PC-9 (cell line): Measurements from ENCODE around the gene TGFBR1. TPM values are rescaled to one million over a fixed set of nuclear protein-coding genes. Genes with fewer than 3 reads are reported as not detected.

Source experiments
- BruUV-seq: library from RNA; stranded (reverse); fragments of 400-500 nt; replicated peaks from 2 replicates; lab custom pipeline; 2021; lab: Mats Ljungman, UMichigan
- CTCF ChIA-PET: fragments of 300-600 bp; sonication (Branson Sonifier 250); formaldehyde crosslinking; loops from one replicate; lab custom pipeline; 2022; ENCODE audit warnings: antibody characterized with exemption; lab: Charles Lee
- POLR2A ChIA-PET: fragments of 300-600 bp; sonication (Branson Sonifier 250); formaldehyde crosslinking; loops from one replicate; lab custom pipeline; 2022; ENCODE audit warnings: antibody characterized with exemption; ENCODE audit not compliant: unreplicated experiment; lab: Charles Lee
- DNase-seq, 2 experiments: peaks; one replicate each; pipeline versions ENCODE4 v3.0.0 to v3.0.0-alpha.2; 2015 to 2022; ENCODE audit warnings: mixed read lengths in 1 of 2
- H2AFZ ChIP-seq: fragments of 200-600 bp; sonication (generic); 2 replicates; pipeline ENCODE4 v1.8.1; 2017; ENCODE audit warnings: antibody characterized with exemption
- H3F3A ChIP-seq: fragments of 200-600 bp; sonication (generic); 2 replicates; pipeline ENCODE4 v1.8.1; 2017; ENCODE audit warnings: antibody characterized with exemption, mild to moderate bottlenecking, low read depth; ENCODE audit not compliant: insufficient read depth
- H3K27ac ChIP-seq: fragments of 200-600 bp; sonication (generic); 2 replicates; pipeline ENCODE4 v1.6.1; 2016; ENCODE audit warnings: mixed run types
- H3K27me3 ChIP-seq: fragments of 200-600 bp; sonication (generic); 2 replicates; pipeline ENCODE4 v1.6.1; 2016; ENCODE audit warnings: low read depth, mixed run types; ENCODE audit not compliant: insufficient read depth
- H3K36me3 ChIP-seq: fragments of 200-600 bp; sonication (generic); 2 replicates; pipeline ENCODE4 v1.6.1; 2016; ENCODE audit warnings: low read depth, mixed run types
- H3K4me1 ChIP-seq: fragments of 200-600 bp; sonication (generic); replicated peaks from 2 replicates; pipeline ENCODE4 v1.6.1; 2016; ENCODE audit warnings: mixed run types; ENCODE audit not compliant: insufficient read depth
- H3K4me2 ChIP-seq: fragments of 200-600 bp; sonication (generic); 2 replicates; pipeline ENCODE4 v1.6.1; 2017; ENCODE audit warnings: mixed run types
- H3K4me3 ChIP-seq: fragments of 200-600 bp; sonication (generic); 2 replicates; pipeline ENCODE4 v1.6.1; 2016; ENCODE audit warnings: mixed run types
- H3K79me2 ChIP-seq: fragments of 200-600 bp; sonication (generic); 2 replicates; pipeline ENCODE4 v1.6.1; 2017; ENCODE audit warnings: low read depth, mixed run types
- H3K9me2 ChIP-seq: fragments of 200-600 bp; sonication (generic); 2 replicates; pipeline ENCODE4 v1.8.1; 2017; ENCODE audit warnings: mild to moderate bottlenecking; ENCODE audit not compliant: insufficient read depth
- H3K9me3 ChIP-seq: fragments of 200-600 bp; sonication (generic); 2 replicates; pipeline ENCODE4 v1.8.1; 2016; ENCODE audit warnings: low read depth; ENCODE audit not compliant: insufficient read depth
- H4K20me1 ChIP-seq: fragments of 200-600 bp; sonication (generic); 2 replicates; pipeline ENCODE4 v1.8.1; 2017; ENCODE audit not compliant: insufficient read depth
- EZH2 ChIP-seq: fragments of 200-600 bp; sonication (generic); IDR thresholded peaks from 2 replicates; pipeline ENCODE4 v1.8.0; 2017; ENCODE audit warnings: antibody characterized with exemption, low read depth
- intact Hi-C: fragments of 100-400 bp; cut with micrococcal nuclease; formaldehyde crosslinking; loops from one replicate; pipeline ENCODE4 v1.10.0; 2022; ENCODE audit not compliant: unreplicated experiment
- total RNA-seq: library from RNA; stranded (reverse); gene quantifications from 2 replicates; pipeline ENCODE4 v1.2.3, GENCODE V29; 2021
- TF ChIP-seq, protein P1 (sequence below): fragments of 200-600 bp; sonication (generic); conservative IDR thresholded peaks from 2 replicates; pipeline ENCODE4 v1.6.1; 2017; ENCODE audit warnings: mixed run types, antibody characterized with exemption, mild to moderate bottlenecking, moderate library complexity

TGFBR1 gene
- total RNA-seq, 1 experiment from 2014 or later: 18.3 TPM

- POLR2A ChIA-PET: interaction anchor here (0.7 kb wide), 1 partner anchor 429 kb away, joined by 3 read pairs; no protein-coding TSS in a partner anchor
- no peaks in the 10 kb centered on the region for H3K9me2 ChIP-seq
- BruUV-seq: no TSS peak
- CTCF ChIA-PET: no interaction called here
- TF ChIP-seq EZH2: no peak
- TF ChIP-seq, protein P1, sequence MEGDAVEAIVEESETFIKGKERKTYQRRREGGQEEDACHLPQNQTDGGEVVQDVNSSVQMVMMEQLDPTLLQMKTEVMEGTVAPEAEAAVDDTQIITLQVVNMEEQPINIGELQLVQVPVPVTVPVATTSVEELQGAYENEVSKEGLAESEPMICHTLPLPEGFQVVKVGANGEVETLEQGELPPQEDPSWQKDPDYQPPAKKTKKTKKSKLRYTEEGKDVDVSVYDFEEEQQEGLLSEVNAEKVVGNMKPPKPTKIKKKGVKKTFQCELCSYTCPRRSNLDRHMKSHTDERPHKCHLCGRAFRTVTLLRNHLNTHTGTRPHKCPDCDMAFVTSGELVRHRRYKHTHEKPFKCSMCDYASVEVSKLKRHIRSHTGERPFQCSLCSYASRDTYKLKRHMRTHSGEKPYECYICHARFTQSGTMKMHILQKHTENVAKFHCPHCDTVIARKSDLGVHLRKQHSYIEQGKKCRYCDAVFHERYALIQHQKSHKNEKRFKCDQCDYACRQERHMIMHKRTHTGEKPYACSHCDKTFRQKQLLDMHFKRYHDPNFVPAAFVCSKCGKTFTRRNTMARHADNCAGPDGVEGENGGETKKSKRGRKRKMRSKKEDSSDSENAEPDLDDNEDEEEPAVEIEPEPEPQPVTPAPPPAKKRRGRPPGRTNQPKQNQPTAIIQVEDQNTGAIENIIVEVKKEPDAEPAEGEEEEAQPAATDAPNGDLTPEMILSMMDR: no peak
- peaks cover 5% of the 10 kb centered on the region; the same call in 1 of the 2 replicates for H4K20me1 ChIP-seq
- H3K4me3 ChIP-seq: no peak overlapping the region
- intact Hi-C loops: loop anchor here (10.0 kb wide), 1 partner anchor 63 kb away; no protein-coding TSS in a partner anchor
- peaks cover 13% of the 10 kb centered on the region for H3K79me2 ChIP-seq
- DNase-seq: no peak
- H3K36me3 ChIP-seq: no peaks in the 10 kb centered on the region
- no peaks in the 10 kb centered on the region; the same call in 1 of the 2 replicates for H3F3A ChIP-seq
- no peak overlapping the region for H3K4me2 ChIP-seq
- H2AFZ ChIP-seq: no peak overlapping the region
- no peak overlapping the region for H3K27ac ChIP-seq
- H3K9me3 ChIP-seq: no peaks in the 10 kb centered on the region; the same call in 1 of the 2 replicates
- peaks cover 17% of the 10 kb centered on the region for H3K4me1 ChIP-seq
- H3K27me3 ChIP-seq: no peaks in the 10 kb centered on the region
Measured at GRCh38 chr9:99101812-99102211, 3.1 kb upstream of the TGFBR1 start.

- Histone ChIP-seq H3K4me2 (peak overlapping the region; percentile 85), H3F3A (no peaks in the 10 kb centered on the region; the same call in 1 of the 2 replicates), H4K20me1 (peaks cover 14% of the 10 kb centered on the region; the same call in 1 of the 2 replicates), H3K9me3 (no peaks in the 10 kb centered on the region; the same call in 1 of the 2 replicates), H3K9me2 (no peaks in the 10 kb centered on the region), H3K27me3 (no peaks in the 10 kb centered on the region), H3K4me3 (peak overlapping the region; percentile 55; the same call in 1 of the 2 replicates), H3K36me3 (no peaks in the 10 kb centered on the region), H3K27ac (no peak overlapping the region), H2AFZ (peak overlapping the region; percentile 81; the same call in 1 of the 2 replicates), H3K79me2 (peaks cover 27% of the 10 kb centered on the region), H3K4me1 (peaks cover 17% of the 10 kb centered on the region)
- no peak for TF ChIP-seq EZH2
- TF ChIP-seq, protein P1: no peak
- CTCF ChIA-PET: interaction anchor here (0.6 kb wide), 1 partner anchor 349 kb away, joined by 4 read pairs; no protein-coding TSS in a partner anchor
- POLR2A ChIA-PET: interaction anchor here (0.6 kb wide), 3 partner anchors 104 to 435 kb away, joined by 3 to 6 read pairs (median 4); no protein-coding TSS in a partner anchor
- intact Hi-C loops: loop anchor here (10.0 kb wide), 1 partner anchor 62 kb away; no protein-coding TSS in a partner anchor
- no peak for DNase-seq
- no TSS peak for BruUV-seq
Measured at GRCh38 chr9:99103054-99103895, 1.6 kb upstream of the TGFBR1 start.

DNA sequence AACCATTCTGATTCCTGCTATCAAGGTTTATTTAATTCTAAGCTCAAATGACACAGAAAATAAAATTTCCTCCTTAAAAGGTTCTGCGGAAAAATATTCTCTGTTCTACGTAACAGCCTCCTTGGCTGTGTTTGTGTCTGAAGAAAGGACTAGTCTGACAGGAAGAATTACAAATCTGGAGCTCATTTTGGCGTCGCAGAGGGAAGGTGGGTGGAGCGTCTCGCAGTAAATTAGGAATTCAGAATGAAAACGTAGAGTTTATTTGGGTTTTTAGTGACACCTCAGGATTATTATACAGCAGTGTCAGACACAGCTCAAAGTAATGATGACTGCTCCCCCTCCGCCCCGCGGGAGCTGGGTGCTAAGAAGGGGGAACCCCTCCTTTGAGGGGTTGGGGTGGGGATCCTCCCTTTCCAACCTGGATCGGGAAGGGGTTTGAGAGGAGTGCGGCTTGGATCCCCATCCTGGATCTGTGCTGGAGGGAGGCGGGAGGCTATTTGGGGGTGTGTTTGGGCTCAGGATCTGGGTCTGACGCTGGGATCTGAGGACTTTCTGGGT is 933 bp upstream of the TGFBR1 start:
- H3K36me3 ChIP-seq: no peaks in the 10 kb centered on the region
- no peak overlapping the region for H3K27ac ChIP-seq
- ChIA-PET CTCF (interaction anchor here (0.6 kb wide), 1 partner anchor 350 kb away, joined by 4 read pairs; no protein-coding TSS in a partner anchor), POLR2A (interaction anchor here (0.6 to 0.8 kb wide), 6 partner anchors 83 to 729 kb away, joined by 3 to 7 read pairs (median 5); no protein-coding TSS in a partner anchor)
- peak overlapping the region; percentile 55 for H3K4me3 ChIP-seq
- DNase-seq: peak in 1 of 2 experiments; percentile 3
- H3K4me1 ChIP-seq: peaks cover 17% of the 10 kb centered on the region
- peaks cover 14% of the 10 kb centered on the region; the same call in 1 of the 2 replicates for H4K20me1 ChIP-seq
- BruUV-seq: TSS peak; percentile 49
- no peaks in the 10 kb centered on the region for H3K27me3 ChIP-seq
- H3K9me2 ChIP-seq: no peaks in the 10 kb centered on the region
- TF ChIP-seq, protein P1: no peak
- TF ChIP-seq EZH2: no peak
- intact Hi-C loops: loop anchor here (2.0 to 10.0 kb wide), 2 partner anchors 61 to 103 kb away; no protein-coding TSS in a partner anchor
- peak overlapping the region; percentile 81 for H2AFZ ChIP-seq
- no peaks in the 10 kb centered on the region; the same call in 1 of the 2 replicates for H3K9me3 ChIP-seq
- H3K4me2 ChIP-seq: peak overlapping the region; percentile 85
- H3K79me2 ChIP-seq: peaks cover 34% of the 10 kb centered on the region
- H3F3A ChIP-seq: no peaks in the 10 kb centered on the region; the same call in 1 of the 2 replicates
